SK-N-SH (cell line): ENCODE data around the gene TXNDC2.

Source experiments
- ELF1 ChIP-seq: IDR thresholded peaks from 2 replicates; pipeline ENCODE4 v1.4.0; 2012
- EP300 ChIP-seq, 2 experiments: IDR thresholded peaks; 2 replicates each; pipeline versions ENCODE4 v1.4.0 to v1.6.1; 2012; ENCODE audit warnings: borderline replicate concordance in 1 of 2, low read depth in 1 of 2, low read length in 1 of 2
- MEF2A ChIP-seq: IDR thresholded peaks from 2 replicates; pipeline ENCODE4 v1.4.0; 2012; ENCODE audit warnings: low read depth, borderline replicate concordance
- NFIC ChIP-seq: IDR thresholded peaks from 2 replicates; pipeline ENCODE4 v1.4.0; 2012; ENCODE audit warnings: borderline replicate concordance
- RAD21 ChIP-seq: IDR thresholded peaks from 2 replicates; pipeline ENCODE4 v1.6.1; 2012; ENCODE audit warnings: mild to moderate bottlenecking, low read length
- YY1 ChIP-seq: IDR thresholded peaks from 2 replicates; pipeline ENCODE4 v1.4.0; 2012; ENCODE audit warnings: low read depth, mild to moderate bottlenecking
- TF ChIP-seq, protein P1 (sequence below): IDR thresholded peaks from 2 replicates; pipeline ENCODE4 v1.4.0; 2012; ENCODE audit warnings: low read depth
- TF ChIP-seq, protein P2 (sequence below): fragments of 200-600 bp; sonication (generic); IDR thresholded peaks from 2 replicates; pipeline ENCODE4 v1.6.1; 2017; ENCODE audit warnings: antibody characterized with exemption, mild to moderate bottlenecking, moderate library complexity
- TF ChIP-seq, protein P3 (sequence below): IDR thresholded peaks from 2 replicates; pipeline ENCODE4 v1.4.0; 2012; ENCODE audit warnings: low read depth, borderline replicate concordance
- TF ChIP-seq, protein P4 (sequence below): fragments of 150-350 bp; IDR thresholded peaks from 2 replicates; pipeline ENCODE4 v1.6.1; 2017; ENCODE audit warnings: antibody characterized with exemption, low read length, low read depth, borderline replicate concordance
- TF ChIP-seq, protein P5 (sequence below): IDR thresholded peaks from 2 replicates; pipeline ENCODE4; 2012
- TF ChIP-seq, protein P6 (sequence below): IDR thresholded peaks from 2 replicates; pipeline ENCODE4 v1.6.1; 2012; ENCODE audit warnings: mild to moderate bottlenecking, low read depth, low read length, moderate library complexity
- TF ChIP-seq, protein P7 (sequence below): fragments of 150-350 bp; IDR thresholded peaks from 2 replicates; pipeline ENCODE4 v1.6.1; 2016; ENCODE audit warnings: mild to moderate bottlenecking, low read depth, low read length

DNA sequence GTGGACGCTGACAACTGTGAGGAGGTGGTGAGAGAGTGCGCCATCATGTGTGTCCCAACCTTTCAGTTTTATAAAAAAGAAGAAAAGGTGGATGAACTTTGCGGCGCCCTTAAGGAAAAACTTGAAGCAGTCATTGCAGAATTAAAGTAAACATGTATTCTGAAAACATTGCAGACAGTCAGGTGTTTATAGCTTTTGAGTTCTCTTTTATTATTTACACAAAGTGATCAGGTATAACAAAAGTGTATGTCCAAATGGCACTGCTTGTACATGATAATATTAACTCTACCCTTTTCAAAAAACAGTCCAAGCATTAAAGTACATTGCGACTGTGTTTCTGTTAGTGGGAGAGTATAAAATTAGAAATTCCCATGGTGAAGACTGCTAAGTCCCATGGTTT is 2.2 kb downstream of the TXNDC2 start:
- TF ChIP-seq YY1 (no peak), EP300 (IDR thresholded peaks at IDR 0.05; ENCODE audit: borderline replicate concordance in 1 of 2, low read depth in 1 of 2, low read length in 1 of 2) (no peak), NFIC (no peak), RAD21 (no peak), MEF2A (no peak), ELF1 (no peak)
- TF ChIP-seq, protein P1, sequence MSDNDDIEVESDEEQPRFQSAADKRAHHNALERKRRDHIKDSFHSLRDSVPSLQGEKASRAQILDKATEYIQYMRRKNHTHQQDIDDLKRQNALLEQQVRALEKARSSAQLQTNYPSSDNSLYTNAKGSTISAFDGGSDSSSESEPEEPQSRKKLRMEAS = no peak
- TF ChIP-seq, protein P2, sequence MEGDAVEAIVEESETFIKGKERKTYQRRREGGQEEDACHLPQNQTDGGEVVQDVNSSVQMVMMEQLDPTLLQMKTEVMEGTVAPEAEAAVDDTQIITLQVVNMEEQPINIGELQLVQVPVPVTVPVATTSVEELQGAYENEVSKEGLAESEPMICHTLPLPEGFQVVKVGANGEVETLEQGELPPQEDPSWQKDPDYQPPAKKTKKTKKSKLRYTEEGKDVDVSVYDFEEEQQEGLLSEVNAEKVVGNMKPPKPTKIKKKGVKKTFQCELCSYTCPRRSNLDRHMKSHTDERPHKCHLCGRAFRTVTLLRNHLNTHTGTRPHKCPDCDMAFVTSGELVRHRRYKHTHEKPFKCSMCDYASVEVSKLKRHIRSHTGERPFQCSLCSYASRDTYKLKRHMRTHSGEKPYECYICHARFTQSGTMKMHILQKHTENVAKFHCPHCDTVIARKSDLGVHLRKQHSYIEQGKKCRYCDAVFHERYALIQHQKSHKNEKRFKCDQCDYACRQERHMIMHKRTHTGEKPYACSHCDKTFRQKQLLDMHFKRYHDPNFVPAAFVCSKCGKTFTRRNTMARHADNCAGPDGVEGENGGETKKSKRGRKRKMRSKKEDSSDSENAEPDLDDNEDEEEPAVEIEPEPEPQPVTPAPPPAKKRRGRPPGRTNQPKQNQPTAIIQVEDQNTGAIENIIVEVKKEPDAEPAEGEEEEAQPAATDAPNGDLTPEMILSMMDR = no peak
- TF ChIP-seq, protein P3, sequence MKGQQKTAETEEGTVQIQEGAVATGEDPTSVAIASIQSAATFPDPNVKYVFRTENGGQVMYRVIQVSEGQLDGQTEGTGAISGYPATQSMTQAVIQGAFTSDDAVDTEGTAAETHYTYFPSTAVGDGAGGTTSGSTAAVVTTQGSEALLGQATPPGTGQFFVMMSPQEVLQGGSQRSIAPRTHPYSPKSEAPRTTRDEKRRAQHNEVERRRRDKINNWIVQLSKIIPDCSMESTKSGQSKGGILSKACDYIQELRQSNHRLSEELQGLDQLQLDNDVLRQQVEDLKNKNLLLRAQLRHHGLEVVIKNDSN = no peak
- TF ChIP-seq, protein P4, sequence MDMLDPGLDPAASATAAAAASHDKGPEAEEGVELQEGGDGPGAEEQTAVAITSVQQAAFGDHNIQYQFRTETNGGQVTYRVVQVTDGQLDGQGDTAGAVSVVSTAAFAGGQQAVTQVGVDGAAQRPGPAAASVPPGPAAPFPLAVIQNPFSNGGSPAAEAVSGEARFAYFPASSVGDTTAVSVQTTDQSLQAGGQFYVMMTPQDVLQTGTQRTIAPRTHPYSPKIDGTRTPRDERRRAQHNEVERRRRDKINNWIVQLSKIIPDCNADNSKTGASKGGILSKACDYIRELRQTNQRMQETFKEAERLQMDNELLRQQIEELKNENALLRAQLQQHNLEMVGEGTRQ = no peak
- TF ChIP-seq, protein P5, sequence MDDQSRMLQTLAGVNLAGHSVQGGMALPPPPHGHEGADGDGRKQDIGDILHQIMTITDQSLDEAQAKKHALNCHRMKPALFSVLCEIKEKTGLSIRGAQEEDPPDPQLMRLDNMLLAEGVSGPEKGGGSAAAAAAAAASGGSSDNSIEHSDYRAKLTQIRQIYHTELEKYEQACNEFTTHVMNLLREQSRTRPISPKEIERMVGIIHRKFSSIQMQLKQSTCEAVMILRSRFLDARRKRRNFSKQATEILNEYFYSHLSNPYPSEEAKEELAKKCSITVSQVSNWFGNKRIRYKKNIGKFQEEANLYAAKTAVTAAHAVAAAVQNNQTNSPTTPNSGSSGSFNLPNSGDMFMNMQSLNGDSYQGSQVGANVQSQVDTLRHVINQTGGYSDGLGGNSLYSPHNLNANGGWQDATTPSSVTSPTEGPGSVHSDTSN = no peak
- TF ChIP-seq, protein P6, sequence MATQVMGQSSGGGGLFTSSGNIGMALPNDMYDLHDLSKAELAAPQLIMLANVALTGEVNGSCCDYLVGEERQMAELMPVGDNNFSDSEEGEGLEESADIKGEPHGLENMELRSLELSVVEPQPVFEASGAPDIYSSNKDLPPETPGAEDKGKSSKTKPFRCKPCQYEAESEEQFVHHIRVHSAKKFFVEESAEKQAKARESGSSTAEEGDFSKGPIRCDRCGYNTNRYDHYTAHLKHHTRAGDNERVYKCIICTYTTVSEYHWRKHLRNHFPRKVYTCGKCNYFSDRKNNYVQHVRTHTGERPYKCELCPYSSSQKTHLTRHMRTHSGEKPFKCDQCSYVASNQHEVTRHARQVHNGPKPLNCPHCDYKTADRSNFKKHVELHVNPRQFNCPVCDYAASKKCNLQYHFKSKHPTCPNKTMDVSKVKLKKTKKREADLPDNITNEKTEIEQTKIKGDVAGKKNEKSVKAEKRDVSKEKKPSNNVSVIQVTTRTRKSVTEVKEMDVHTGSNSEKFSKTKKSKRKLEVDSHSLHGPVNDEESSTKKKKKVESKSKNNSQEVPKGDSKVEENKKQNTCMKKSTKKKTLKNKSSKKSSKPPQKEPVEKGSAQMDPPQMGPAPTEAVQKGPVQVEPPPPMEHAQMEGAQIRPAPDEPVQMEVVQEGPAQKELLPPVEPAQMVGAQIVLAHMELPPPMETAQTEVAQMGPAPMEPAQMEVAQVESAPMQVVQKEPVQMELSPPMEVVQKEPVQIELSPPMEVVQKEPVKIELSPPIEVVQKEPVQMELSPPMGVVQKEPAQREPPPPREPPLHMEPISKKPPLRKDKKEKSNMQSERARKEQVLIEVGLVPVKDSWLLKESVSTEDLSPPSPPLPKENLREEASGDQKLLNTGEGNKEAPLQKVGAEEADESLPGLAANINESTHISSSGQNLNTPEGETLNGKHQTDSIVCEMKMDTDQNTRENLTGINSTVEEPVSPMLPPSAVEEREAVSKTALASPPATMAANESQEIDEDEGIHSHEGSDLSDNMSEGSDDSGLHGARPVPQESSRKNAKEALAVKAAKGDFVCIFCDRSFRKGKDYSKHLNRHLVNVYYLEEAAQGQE = no peak
- TF ChIP-seq, protein P7, sequence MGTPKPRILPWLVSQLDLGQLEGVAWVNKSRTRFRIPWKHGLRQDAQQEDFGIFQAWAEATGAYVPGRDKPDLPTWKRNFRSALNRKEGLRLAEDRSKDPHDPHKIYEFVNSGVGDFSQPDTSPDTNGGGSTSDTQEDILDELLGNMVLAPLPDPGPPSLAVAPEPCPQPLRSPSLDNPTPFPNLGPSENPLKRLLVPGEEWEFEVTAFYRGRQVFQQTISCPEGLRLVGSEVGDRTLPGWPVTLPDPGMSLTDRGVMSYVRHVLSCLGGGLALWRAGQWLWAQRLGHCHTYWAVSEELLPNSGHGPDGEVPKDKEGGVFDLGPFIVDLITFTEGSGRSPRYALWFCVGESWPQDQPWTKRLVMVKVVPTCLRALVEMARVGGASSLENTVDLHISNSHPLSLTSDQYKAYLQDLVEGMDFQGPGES = no peak
